GM12874 (cell line): ENCODE results near the gene UMAD1.

Experiments
- CTCF ChIP-seq: IDR thresholded peaks from 2 replicates; pipeline ENCODE4 v1.5.1; 2011; ENCODE audit warnings: low read depth, mild to moderate bottlenecking, control low read depth, low read length, moderate library complexity; ENCODE audit not compliant: insufficient read depth

Gene UMAD1

DNA sequence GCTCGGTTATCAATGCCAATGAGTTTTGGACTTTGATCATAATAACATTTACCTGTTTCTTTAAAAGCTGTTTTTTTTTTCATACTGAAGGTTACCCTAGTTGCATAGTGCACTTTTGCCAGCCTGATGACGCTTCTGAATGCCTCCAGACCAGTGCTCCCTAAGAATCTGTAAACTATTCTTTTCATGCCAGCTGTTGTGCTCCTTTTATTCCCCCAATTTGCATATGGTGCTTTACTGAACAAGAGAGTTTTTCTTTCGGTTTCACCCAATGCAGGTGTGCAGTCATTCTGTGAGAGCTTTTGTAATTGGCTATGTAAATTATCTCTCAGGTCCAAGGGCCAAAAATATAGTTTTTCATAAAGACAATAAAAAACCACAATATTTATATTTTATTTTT, 279.9 kb downstream of the UMAD1 start:
- no peak for TF ChIP-seq CTCF

GRCh38 chr7:7921830-7922229, 281.3 kb downstream of the UMAD1 start:
- TF ChIP-seq CTCF: no peak

GRCh38 chr7:7922684-7923385, 282.3 kb downstream of the UMAD1 start:
- no peak for TF ChIP-seq CTCF

GRCh38 chr7:7923818-7924217, 283.3 kb downstream of the UMAD1 start:
- no peak for TF ChIP-seq CTCF

DNA sequence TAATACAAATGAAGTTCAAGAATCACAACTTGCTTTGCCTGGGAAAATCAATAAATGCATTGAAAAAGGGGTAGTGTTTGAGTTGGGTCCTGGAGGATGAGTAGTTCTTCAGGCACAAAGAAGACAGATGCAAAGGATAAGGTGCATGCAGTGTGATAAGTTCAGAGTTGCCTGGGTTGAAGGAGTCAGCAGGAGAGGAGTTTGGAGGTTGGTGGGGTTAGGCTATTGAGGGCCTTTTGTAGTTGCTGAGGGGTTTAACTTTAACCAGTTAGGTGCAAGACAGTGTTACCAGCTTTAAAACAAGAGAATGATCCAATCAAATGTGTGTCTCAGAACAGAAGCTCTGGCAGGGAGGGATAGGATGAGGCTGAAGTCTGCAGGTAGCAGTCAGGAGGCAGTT, 283.8 kb downstream of the UMAD1 start:
- no peak for TF ChIP-seq CTCF
